ENCODE measurements around the gene ARID1B.

DNA sequence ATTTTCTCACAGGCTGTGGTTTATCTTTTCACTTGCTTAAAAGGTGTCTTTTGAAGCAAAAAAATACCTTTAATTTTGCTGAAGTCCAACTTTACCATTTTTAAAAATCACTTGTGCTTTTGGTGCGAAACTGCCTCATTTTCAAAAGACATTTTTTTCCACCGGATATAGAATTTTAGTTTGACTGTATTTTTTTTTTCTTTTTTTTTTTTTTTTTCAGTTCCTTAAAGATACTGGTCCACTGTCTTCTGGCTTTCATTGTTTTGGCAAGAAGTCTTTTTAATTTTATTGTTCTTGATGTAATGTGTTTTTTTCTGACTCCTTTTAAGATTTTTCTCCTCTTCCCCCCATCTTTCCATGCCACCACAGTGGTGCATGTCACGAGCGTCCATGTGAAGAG lies 198.2 kb downstream of the ARID1B start:
- TF ChIP-seq, protein P1, sequence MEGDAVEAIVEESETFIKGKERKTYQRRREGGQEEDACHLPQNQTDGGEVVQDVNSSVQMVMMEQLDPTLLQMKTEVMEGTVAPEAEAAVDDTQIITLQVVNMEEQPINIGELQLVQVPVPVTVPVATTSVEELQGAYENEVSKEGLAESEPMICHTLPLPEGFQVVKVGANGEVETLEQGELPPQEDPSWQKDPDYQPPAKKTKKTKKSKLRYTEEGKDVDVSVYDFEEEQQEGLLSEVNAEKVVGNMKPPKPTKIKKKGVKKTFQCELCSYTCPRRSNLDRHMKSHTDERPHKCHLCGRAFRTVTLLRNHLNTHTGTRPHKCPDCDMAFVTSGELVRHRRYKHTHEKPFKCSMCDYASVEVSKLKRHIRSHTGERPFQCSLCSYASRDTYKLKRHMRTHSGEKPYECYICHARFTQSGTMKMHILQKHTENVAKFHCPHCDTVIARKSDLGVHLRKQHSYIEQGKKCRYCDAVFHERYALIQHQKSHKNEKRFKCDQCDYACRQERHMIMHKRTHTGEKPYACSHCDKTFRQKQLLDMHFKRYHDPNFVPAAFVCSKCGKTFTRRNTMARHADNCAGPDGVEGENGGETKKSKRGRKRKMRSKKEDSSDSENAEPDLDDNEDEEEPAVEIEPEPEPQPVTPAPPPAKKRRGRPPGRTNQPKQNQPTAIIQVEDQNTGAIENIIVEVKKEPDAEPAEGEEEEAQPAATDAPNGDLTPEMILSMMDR (IDR thresholded peaks at IDR 0.05) = no peak
- TF ChIP-seq EZH2 (IDR thresholded peaks at IDR 0.05; ENCODE audit: borderline replicate concordance, insufficient read depth, low read depth, low read length, poor library complexity, severe bottlenecking) = no peak
